Testis (tissue), 2 donors: ENCODE data around the gene PLCL2.

Experiments
- CTCF ChIP-seq, 3 experiments: fragments of 450-650 bp in 2 of 3; fragments of 200-600 bp in 1 of 3; sonication (generic) in 1 of 3; IDR thresholded peaks; one replicate each; pipeline ENCODE4 v1.5.1; 2016 to 2019; ENCODE audit warnings: antibody characterized with exemption in 3 of 3, mild to moderate bottlenecking in 2 of 3, moderate library complexity in 1 of 3
- POLR2A ChIP-seq: fragments of 450-650 bp; IDR thresholded peaks from one replicate; pipeline ENCODE4 v1.6.1; 2017; ENCODE audit warnings: antibody characterized with exemption, mild to moderate bottlenecking, moderate library complexity

- TF ChIP-seq POLR2A = no peak
- no peak for TF ChIP-seq CTCF (IDR thresholded peaks at IDR 0.05)
Observed at GRCh38 chr3:16868513-16868912, 16.2 kb upstream of the PLCL2 start.
